Lower lobe of right lung (tissue), 2 donors: Measurements from ENCODE around the gene AGAP3. TPM values are rescaled to one million over a fixed set of nuclear protein-coding genes. Genes with fewer than 3 reads are reported as not detected.

ENCODE experiments used
- ATAC-seq, 2 donors: fragments of 200-7000 bp; cut with Tn5 transposase; one replicate each; pipeline ENCODE4 v1.9.1; 2020 to 2022; ENCODE audit warnings: mild to moderate bottlenecking in 2 of 2, moderate library complexity in 2 of 2
- DNase-seq: peaks from one replicate; pipeline ENCODE4 v3.0.0-alpha.2; 2020
- H3K27ac ChIP-seq: fragments of 200-600 bp; one replicate; pipeline ENCODE4 v1.8.0; 2022
- H3K27me3 ChIP-seq: fragments of 200-600 bp; one replicate; pipeline ENCODE4 v1.8.0; 2022; ENCODE audit warnings: low read depth
- H3K36me3 ChIP-seq: fragments of 200-600 bp; one replicate; pipeline ENCODE4 v1.8.0; 2022; ENCODE audit warnings: mild to moderate bottlenecking
- H3K4me1 ChIP-seq: fragments of 200-600 bp; one replicate; pipeline ENCODE4 v1.8.0; 2022
- H3K4me3 ChIP-seq: fragments of 200-600 bp; one replicate; pipeline ENCODE4 v1.8.0; 2022; ENCODE audit warnings: mild to moderate bottlenecking
- H3K9me3 ChIP-seq: fragments of 200-600 bp; one replicate; pipeline ENCODE4 v1.8.0; 2022
- intact Hi-C: fragments of 100-400 bp; cut with DNase I; formaldehyde crosslinking; loops from one replicate; pipeline ENCODE4 v1.11.0; 2022
- total RNA-seq: library from RNA; stranded (reverse); fragmentation: NEBNext Ultra II Directional; extraction: Animal tissue kit (Norgen Biotek cat#: 25700); gene quantifications from one replicate; pipeline ENCODE4 v1.2.1, GENCODE V29; 2021
- TF ChIP-seq, protein P1 (sequence below): fragments of 200-600 bp; IDR thresholded peaks from one replicate; pipeline ENCODE4 v1.8.0; 2022; ENCODE audit warnings: antibody characterized with exemption, mild to moderate bottlenecking
- donor health status: DM: no; HTN: yes; CAD: no; lungs with severe emphysema.

The AGAP3 gene
- total RNA-seq, 1 donor from 2014 or later: 157 TPM

DNA sequence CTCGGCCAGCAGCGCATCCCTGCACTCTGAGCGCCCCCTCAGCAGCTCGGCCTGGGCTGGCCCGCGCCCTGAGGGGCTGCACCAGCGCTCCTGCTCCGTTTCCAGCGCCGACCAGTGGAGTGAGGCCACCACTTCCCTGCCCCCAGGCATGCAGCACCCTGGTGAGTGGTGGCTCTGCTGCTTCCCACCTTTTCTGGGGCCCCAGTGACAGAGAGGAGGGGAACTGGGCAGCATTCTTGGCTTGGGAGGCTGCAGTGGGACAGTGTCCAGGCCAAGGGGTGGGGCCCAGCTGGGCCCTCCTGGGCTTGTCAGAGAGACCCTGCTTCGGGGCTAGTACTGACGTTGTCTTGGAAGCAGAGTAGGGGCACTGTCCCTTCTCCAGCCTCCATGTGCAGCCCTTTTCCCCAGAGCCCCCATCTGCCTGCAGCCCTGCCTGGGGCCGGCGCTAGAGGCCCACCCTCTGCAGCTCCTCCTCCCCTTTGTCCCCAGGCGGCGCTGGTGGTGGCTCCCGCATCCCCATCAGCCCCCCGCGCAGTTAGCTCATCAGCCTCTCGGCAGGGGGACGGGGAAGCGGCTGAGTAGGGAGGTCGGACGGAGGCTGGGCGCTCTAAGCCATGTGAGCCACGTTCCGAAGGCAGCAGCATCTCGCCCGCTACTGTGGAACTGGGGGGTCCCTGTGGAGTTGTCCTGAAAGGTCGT lies 52.0 kb downstream of the AGAP3 start:
- Histone ChIP-seq H3K27ac (no peak overlapping the region), H3K4me3 (no peak overlapping the region), H3K36me3 (peaks cover 100% of the 10 kb centered on the region), H3K9me3 (no peaks in the 10 kb centered on the region), H3K4me1 (no peaks in the 10 kb centered on the region), H3K27me3 (no peaks in the 10 kb centered on the region)
- no peak for ATAC-seq
- intact Hi-C loops: no loop called here
- TF ChIP-seq, protein P1, sequence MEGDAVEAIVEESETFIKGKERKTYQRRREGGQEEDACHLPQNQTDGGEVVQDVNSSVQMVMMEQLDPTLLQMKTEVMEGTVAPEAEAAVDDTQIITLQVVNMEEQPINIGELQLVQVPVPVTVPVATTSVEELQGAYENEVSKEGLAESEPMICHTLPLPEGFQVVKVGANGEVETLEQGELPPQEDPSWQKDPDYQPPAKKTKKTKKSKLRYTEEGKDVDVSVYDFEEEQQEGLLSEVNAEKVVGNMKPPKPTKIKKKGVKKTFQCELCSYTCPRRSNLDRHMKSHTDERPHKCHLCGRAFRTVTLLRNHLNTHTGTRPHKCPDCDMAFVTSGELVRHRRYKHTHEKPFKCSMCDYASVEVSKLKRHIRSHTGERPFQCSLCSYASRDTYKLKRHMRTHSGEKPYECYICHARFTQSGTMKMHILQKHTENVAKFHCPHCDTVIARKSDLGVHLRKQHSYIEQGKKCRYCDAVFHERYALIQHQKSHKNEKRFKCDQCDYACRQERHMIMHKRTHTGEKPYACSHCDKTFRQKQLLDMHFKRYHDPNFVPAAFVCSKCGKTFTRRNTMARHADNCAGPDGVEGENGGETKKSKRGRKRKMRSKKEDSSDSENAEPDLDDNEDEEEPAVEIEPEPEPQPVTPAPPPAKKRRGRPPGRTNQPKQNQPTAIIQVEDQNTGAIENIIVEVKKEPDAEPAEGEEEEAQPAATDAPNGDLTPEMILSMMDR: no peak
- DNase-seq: no peak

DNA sequence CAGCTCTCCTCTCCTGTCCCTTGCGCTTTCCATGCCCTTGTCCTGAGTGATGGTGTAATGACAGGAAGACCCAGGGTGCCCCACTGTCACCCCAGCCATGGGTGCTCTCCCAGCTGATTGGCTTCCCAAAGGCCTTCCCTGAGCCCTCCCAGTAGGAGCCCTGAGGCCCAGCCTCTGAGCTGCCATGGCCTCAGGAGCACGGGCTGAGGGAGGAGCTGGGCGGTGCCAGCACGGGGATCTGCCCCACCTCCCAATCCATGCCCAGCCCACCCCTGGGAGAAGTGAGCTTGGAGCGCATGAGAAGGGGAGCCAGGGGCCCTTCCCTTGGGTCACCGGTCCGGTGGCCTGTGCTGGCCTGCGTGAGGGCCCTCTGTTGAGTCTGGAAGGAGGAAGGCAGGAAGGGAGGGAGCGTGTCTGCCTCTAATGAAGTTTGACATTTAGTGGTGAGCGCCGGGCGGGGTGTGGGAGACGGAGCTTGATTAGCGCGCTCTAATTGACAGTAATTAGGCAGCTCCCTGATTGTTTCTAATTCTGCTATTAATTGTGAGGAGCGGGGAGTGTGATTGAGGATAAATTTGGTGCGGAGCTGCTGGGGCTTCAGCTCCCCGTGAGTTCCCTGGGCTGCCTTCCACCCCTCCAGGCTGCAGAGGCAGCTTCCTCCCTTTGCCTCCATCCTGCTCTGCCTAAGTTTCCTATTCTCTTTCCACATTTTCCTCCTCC lies 53.0 kb downstream of the AGAP3 start:
- no peak overlapping the region for H3K4me3 ChIP-seq
- intact Hi-C loops: no loop called here
- H3K9me3 ChIP-seq: no peaks in the 10 kb centered on the region
- no peaks in the 10 kb centered on the region for H3K4me1 ChIP-seq
- peaks cover 100% of the 10 kb centered on the region for H3K36me3 ChIP-seq
- TF ChIP-seq, protein P1: no peak
- no peaks in the 10 kb centered on the region for H3K27me3 ChIP-seq
- ATAC-seq (no peak), DNase-seq (no peak)
- H3K27ac ChIP-seq: no peak overlapping the region

DNA sequence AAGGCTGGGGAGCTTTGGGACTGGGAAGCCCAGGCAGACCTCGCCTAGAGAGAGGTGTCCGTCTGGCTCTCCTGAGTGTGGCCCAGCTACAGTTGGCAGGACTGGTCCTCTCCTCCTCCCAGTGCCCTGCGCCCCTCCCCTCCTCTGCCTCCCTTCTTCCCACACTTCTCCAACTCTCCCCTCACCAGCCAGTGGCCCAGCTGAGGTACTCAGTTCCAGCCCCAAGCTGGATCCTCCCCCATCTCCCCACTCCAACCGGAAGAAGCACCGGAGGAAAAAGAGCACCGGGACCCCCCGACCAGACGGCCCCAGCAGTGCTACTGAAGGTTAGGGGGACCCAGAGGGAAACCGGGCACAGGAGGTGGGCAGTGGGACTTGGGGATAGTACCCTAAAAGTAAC lies 53.5 kb downstream of the AGAP3 start:
- Histone ChIP-seq H3K9me3 (no peaks in the 10 kb centered on the region), H3K4me1 (no peaks in the 10 kb centered on the region), H3K36me3 (peaks cover 100% of the 10 kb centered on the region), H3K27me3 (no peaks in the 10 kb centered on the region), H3K27ac (no peak overlapping the region), H3K4me3 (no peak overlapping the region)
- no peak for DNase-seq
- intact Hi-C loops: no loop called here
- TF ChIP-seq, protein P1: no peak
- no peak for ATAC-seq

DNA sequence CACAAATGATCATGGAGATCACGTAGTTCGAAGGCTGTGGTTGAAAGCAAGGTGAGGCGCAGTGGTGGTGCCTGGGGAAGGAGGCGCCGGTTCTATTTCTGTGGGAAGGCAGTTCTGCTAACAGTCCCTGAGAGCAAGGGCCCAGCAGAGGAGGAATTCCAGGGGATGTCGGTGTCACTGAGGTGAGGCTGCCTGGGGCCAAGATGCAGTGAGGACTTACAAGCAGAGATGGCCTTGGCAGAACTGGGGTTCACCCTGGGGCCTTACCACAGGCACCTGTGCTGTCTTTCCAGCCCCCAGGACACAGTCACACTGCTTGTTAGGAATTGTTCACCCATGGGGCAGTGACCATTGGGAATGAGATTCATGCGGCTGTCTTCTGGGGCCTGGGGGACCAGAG lies 54.6 kb downstream of the AGAP3 start:
- TF ChIP-seq, protein P1: no peak
- ATAC-seq (no peak), DNase-seq (no peak)
- H3K36me3 ChIP-seq: peaks cover 96% of the 10 kb centered on the region
- H3K4me3 ChIP-seq: no peak overlapping the region
- no peaks in the 10 kb centered on the region for H3K4me1 ChIP-seq
- no peaks in the 10 kb centered on the region for H3K9me3 ChIP-seq
- intact Hi-C loops: no loop called here
- no peaks in the 10 kb centered on the region for H3K27me3 ChIP-seq
- no peak overlapping the region for H3K27ac ChIP-seq

DNA sequence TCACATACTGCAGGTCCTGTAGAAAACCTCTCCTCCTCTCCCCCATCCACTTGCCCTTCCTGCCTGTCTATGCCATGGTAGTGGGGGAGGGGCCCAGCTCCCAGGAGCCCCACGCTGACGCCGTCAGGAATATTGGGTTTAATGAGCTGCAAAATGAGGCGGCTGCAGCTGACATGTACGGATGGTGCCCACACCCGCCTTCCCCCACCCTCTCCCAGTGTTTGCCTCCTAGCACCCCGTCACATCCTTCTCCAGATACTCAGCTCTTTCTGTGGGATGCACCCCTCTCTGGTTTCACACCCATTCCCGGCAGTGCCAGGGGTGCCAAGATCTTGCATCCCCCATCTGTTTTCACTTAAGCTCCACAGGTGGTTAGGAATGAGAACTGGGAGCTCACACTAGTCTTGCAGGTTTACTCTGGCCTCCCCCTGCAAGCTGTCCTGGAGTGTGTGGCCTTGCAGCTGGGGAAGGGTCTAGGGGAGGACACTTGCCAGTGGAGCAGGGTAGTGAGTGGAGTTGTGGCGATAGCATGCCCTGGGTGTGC lies 55.1 kb downstream of the AGAP3 start:
- TF ChIP-seq, protein P1: no peak
- Histone ChIP-seq H3K27ac (no peak overlapping the region), H3K4me1 (no peaks in the 10 kb centered on the region), H3K27me3 (no peaks in the 10 kb centered on the region), H3K4me3 (no peak overlapping the region), H3K36me3 (peaks cover 90% of the 10 kb centered on the region), H3K9me3 (no peaks in the 10 kb centered on the region)
- intact Hi-C loops: no loop called here
- DNase-seq (no peak), ATAC-seq (no peak)
